ENCODE measurements around the gene EVA1A.
A peak's percentile ranks its signal among the peaks of the same experiment; 100 is the strongest.

EVA1A gene

DNA sequence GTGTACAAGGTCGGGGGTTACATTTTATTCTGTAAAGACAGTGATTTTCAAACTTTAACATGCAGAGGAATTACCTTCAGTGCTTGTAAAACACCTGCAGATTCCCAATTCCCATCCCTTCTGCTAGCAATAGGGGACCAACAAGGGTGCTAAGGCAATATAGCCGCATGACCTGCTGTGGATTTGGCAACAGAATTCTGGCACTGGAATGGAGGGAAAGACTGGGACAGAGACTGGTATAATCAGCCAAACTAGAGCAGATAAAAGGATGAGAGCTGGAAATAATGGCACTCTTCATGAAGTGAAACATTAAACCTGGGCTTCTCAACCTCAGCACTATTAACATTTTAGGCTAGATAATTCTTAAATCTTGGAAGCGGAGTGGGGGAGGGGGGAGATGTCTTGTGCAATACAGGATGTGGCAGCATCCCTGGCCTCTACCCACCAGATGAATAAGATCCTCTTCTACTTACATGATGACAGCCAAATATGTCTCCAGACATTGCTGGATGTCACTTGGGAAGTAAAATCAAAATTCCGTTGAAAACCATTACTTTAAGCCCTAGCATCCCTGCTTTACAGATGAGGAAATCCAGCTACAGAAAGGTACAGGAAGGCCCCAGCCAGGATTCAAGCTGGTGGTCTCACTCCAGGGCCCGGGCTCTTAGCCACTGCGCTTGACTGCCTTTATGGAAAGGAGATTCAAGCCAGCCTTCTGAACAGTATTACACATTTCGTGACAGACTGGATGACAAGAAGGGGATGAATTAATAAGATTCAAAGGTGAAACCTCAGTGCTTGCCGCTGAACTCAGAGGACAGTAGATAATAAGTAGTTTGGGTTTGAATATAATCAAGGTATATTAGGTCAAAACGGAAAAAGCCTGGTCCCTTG is 1.7 kb downstream of the EVA1A start:
- peak overlapping the region; percentile 84 for H3K4me3 ChIP-seq (replicated peaks; ENCODE audit: low read depth, low read length)
- TF ChIP-seq, protein P1, sequence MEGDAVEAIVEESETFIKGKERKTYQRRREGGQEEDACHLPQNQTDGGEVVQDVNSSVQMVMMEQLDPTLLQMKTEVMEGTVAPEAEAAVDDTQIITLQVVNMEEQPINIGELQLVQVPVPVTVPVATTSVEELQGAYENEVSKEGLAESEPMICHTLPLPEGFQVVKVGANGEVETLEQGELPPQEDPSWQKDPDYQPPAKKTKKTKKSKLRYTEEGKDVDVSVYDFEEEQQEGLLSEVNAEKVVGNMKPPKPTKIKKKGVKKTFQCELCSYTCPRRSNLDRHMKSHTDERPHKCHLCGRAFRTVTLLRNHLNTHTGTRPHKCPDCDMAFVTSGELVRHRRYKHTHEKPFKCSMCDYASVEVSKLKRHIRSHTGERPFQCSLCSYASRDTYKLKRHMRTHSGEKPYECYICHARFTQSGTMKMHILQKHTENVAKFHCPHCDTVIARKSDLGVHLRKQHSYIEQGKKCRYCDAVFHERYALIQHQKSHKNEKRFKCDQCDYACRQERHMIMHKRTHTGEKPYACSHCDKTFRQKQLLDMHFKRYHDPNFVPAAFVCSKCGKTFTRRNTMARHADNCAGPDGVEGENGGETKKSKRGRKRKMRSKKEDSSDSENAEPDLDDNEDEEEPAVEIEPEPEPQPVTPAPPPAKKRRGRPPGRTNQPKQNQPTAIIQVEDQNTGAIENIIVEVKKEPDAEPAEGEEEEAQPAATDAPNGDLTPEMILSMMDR (IDR thresholded peaks at IDR 0.05; ENCODE audit: low read depth, low read length, missing control alignments) = no peak
- no peak for DNase-seq (ENCODE audit: extremely low read depth, low read depth)

DNA sequence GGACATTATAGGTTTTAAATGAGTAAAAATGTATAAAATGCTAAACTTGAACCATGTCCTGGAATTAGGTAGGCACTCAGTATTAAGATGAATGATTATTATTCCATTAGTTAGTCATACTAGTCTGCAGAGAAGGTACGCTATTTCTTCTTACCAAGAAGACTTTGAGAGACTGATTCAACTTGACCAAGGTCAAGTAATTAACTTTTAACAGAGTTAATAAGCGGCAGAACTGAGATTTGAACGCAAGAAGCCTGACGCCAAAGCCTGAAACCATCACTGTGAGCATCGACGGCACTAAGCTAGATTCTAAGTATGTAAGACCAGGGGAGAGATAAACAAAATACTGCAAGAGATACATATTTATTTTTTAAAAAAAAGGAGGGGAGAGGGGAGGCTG is 2.6 kb downstream of the EVA1A start:
- TF ChIP-seq, protein P1 (IDR thresholded peaks at IDR 0.05; ENCODE audit: low read depth, low read length, missing control alignments) = no peak
- no peak for DNase-seq (ENCODE audit: extremely low read depth, low read depth)
- no peak overlapping the region for H3K4me3 ChIP-seq (replicated peaks; ENCODE audit: low read depth, low read length)

DNA sequence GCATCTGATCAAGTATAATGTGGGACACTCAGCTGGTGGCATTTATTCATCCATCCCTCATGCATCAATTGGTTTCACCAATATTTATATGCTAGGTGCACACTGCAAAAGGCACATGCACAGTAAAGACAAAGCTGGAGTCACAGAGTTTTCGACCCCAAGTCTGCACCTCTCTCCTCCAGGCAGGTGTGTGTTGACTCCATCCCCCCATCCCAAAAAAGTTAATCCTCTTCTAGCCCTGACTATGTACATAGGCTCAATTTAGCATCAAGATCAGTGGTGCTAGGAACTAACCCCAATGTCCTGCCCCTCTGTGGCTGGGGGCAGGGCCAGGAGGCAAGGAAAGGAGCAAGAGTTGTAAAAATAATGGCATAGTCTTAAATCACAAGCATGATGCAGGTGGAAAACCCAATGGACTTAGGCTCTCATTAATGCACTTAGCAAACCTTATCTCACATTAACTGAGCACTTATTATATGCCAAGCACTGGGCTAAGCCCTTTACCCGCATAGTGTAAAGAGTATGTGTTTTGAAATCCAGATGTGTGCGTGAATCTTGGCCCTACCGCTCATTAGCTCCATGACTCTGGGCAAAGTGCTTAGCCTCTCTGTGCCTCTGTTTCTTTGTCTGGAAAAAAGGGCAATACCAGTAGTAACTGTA is 3.1 kb downstream of the EVA1A start:
- DNase-seq (ENCODE audit: extremely low read depth, low read depth) = no peak
- TF ChIP-seq, protein P1 (IDR thresholded peaks at IDR 0.05; ENCODE audit: low read depth, low read length, missing control alignments) = no peak
- no peak overlapping the region for H3K4me3 ChIP-seq (replicated peaks; ENCODE audit: low read depth, low read length)

DNA sequence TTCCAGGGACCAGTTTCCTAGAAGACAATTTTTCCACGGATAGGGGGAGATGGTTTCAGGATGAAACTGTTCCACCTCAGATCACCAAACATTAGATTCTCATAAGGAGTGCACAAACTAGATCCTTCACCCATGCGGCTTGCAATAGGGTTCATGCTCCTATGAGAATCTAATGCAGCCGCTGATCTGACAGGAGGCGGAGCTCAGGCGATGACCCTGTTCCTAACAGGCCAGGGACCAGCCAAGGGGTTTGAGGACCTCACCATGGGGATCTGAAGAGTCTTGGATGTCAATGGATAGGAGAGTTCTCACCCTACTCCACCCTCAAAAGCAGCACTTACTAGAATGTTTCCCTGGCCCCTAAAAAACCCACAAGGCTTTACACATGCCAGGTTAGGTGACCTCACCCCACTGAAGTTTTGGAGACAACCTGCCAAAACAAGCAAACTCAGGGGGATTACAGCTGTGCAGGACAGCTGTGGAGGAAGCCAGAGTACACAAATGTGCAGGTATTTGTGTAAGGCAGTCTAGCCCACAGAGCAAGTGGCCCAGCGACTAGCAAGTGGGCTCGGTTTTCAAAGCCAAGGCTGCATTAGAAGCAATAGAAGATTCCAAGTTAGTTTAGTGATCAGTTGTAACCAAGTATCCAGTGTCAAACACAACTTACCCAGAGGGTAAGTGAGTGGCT is 3.9 kb downstream of the EVA1A start:
- no peak overlapping the region for H3K4me3 ChIP-seq (replicated peaks; ENCODE audit: low read depth, low read length)
- TF ChIP-seq, protein P1 (IDR thresholded peaks at IDR 0.05; ENCODE audit: low read depth, low read length, missing control alignments) = no peak
- no peak for DNase-seq (ENCODE audit: extremely low read depth, low read depth)

DNA sequence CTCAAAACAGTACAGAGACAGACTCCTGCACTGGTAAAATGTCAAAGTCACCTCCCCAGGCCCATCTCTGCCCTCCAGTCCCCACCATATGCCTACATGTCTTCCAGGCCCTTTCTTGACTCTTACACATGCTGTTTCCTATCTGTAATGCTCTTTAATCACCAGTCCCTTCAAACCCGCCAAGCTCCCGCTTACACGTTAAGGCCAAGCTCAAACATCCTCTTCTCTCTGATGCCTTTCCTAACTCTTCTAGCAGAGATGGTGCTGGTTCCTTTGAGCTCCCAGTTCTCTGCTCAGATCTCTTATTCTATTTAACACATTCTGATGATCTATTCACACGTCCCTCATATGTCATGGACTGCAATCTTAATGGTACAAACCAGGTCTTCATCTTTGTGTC is 5.0 kb downstream of the EVA1A start:
- H3K4me3 ChIP-seq (replicated peaks; ENCODE audit: low read depth, low read length) = no peak overlapping the region
- TF ChIP-seq, protein P1 (IDR thresholded peaks at IDR 0.05; ENCODE audit: low read depth, low read length, missing control alignments) = no peak

DNA sequence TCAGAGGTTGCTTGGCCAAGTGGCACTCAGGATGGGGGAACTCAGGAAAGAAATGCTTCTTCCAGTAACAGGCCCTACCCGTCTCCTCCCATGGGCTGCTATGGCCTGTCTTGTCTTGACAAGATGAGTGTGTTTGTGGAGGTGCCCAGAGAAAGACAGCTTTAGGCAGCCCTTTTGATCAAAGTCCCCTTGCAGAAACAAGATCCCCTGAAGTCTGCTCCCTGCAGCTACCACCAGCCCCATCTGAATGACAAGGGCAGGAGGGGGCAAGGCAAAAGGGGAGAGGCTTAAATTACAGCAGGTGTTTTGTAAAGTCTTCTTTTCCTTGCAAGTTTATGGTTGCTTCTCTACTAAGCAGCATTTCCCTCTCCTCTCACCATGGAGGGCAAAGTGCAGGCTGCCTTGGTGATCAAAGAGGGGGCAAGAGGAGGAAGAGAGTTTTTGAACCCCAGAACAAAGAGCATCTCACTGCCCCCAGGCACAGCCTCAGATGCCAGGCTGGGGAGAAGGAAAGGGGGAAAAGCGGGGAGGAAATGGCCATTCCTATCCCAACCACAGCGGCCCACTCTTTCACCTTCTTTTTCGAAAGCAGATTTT is 6.7 kb downstream of the EVA1A start:
- H3K4me3 ChIP-seq (replicated peaks; ENCODE audit: low read depth, low read length) = no peak overlapping the region
- DNase-seq (ENCODE audit: extremely low read depth, low read depth) = no peak
- TF ChIP-seq, protein P1 (IDR thresholded peaks at IDR 0.05; ENCODE audit: low read depth, low read length, missing control alignments) = no peak

More for the DNA sequence above, 5.0 kb downstream of the EVA1A start:
- DNase-seq (ENCODE audit: extremely low read depth, low read depth) = no peak
